Hindlimb muscle (tissue), 1 donor: ENCODE data around the gene ADIPOR1. TPM values are rescaled to one million over a fixed set of nuclear protein-coding genes. Genes with fewer than 3 reads are reported as not detected.
A peak's percentile ranks its signal among the peaks of the same experiment; 100 is the strongest.
"Not testable (repeated sequence)": the region's sequence is repeated elsewhere in the genome, so short reads cannot be mapped to it uniquely, and the experiment has no call there.

Source experiments
- DNase-seq: peaks from one replicate; pipeline ENCODE4 v3.0.0-alpha.2; 2013
- polyA plus RNA-seq: library from polyadenylated mRNA; unstranded; fragments of 120-200 nt; gene quantifications from one replicate; pipeline ENCODE4 v1.2.1, GENCODE V29; 2013; ENCODE audit not compliant: insufficient read length

ADIPOR1 gene, protein sequence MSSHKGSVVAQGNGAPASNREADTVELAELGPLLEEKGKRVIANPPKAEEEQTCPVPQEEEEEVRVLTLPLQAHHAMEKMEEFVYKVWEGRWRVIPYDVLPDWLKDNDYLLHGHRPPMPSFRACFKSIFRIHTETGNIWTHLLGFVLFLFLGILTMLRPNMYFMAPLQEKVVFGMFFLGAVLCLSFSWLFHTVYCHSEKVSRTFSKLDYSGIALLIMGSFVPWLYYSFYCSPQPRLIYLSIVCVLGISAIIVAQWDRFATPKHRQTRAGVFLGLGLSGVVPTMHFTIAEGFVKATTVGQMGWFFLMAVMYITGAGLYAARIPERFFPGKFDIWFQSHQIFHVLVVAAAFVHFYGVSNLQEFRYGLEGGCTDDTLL
- 62.7 TPM for polyA plus RNA-seq

- peak; percentile 92 for DNase-seq
Measured at GRCh38 chr1:202957733-202958543, at the start of gene ADIPOR1. TSS of gene ADIPOR1 (minus strand) at chr1:202958312. CDS start at chr1:202951070, 7,242 bp downstream.

DNA sequence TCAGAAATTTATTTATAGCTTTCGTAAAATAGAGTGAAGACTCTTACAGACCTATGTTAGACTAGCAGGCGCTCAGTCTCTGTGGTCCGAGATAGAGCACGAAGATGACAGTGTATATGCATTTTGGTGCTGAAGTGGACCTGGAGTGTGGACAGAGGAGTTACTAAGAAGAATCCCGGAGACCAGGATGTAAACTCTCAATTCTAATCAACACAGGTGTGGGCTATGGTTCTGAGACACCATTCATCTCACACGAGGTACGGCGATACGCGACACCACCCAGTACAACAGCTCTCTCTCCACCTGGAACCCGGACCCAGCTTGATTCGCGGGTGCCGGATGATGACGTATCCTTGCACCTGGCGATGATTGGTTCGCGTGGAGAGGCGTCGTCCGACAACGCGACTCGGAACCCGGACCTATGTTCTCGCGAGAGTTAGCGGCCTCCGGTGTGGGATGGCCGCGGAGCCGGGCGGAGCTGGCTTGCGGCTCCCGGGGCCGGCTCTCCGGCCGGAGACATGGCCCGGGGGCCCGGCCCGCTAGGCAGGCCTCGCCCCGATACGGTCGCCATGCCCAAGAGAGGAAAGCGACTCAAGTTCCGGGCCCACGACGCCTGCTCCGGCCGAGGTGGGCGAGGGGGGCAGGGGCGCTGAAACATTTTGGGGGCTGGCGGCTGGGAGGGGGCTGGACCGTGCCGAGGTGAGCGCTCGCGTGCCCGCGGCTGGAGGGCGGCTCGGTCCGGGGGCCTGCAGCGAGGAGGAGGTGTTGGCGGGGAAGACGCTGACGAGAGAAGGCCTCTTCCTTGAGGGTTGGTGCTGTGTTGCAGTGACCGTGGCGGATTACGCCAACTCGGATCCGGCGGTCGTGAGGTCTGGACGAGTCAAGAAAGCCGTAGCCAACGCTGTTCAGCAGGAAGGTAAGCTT, 49.1 kb upstream of the ADIPOR1 start, which contains the start of gene TMEM183A:
TSS of gene TMEM183A (plus strand) at position 427 of the 924 bp plus-strand sequence. CDS start at position 519, 92 bp downstream.
- DNase-seq = peak; percentile 98

DNA sequence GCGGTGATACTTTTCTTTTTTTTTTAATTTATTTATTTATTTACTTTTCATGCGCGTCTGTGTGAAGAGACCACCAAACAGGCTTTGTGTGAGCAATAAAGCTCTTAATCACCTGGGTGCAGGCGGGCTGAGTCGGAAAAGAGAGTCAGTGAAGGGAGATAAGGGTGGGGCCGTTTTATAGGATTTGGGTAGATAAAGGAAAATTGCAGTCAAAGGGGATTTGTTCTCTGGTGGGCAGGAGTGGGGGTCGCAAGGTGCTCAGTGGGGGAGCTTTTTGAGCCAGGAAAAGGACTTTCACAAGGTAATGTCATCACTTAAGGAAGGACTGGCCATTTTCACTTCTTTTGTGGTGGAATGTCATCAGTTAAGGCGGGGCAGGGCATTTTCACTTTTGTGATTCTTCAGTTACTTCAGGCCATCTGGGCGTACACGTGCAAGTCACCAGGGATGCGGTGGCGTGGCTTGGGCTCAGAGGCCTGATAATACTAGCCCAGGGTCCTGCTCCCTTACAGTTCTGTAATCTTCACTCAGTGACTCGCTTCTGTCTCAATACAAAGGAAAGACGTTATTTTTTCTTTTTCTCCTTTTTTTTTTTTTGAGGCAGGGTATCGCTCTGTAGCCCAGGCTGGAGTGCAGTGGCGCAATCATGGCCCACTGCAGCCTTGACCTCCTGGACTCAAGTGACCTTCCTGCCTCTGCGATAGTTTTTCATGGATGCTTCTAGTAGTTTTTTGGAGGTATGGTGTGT, 47.5 kb upstream of the ADIPOR1 start:
- DNase-seq = not testable (repeated sequence)

GRCh38 chr1:203002951-203003350, 44.8 kb upstream of the ADIPOR1 start:
- no peak for DNase-seq

GRCh38 chr1:203001986-203002385, 43.9 kb upstream of the ADIPOR1 start:
- DNase-seq = no peak

GRCh38 chr1:203000217-203000944, 42.3 kb upstream of the ADIPOR1 start:
- DNase-seq = no peak

DNA sequence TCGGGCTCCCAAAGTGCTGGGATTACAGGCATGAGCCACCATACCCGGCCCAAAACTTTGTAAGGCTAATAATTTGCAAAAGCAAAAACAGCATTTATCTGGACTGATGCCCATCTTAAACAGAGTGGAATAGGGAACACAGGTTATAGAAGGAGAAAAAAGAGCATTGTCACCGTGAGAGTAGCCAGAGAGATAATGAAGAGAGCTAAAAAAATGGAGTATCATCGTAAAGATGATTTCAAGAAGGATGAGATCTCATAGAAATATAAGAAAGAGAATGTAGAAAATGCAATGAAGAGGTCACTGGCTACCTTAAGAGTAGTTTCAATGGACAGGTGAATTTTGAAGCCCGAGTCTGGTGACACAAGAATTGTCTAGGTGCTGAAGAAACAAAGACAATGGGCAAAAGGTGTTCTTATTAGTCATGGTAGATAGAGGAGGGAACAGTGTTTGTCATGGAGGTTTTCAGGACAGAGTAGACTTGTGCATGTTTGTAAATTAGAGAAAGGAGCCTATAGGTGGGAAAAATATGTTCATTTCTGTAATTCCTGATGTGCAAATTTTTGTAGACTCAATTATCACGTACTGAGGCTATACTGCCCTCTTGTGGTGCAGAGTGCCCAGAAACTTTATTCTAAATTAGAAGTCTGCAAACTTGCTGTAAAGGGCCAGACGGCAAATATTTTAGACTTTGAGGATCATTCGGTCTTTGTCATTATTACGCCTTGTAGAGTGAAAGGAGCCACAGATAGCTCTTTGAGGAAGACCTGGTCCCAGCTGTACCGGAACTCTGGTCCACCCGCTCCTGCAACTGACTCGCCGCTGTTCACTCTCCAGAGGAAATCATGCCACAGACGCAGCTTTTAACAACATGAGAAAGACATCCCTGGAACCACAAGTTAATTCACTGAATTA, 41.0 kb upstream of the ADIPOR1 start:
- DNase-seq = peak; percentile 35

DNA sequence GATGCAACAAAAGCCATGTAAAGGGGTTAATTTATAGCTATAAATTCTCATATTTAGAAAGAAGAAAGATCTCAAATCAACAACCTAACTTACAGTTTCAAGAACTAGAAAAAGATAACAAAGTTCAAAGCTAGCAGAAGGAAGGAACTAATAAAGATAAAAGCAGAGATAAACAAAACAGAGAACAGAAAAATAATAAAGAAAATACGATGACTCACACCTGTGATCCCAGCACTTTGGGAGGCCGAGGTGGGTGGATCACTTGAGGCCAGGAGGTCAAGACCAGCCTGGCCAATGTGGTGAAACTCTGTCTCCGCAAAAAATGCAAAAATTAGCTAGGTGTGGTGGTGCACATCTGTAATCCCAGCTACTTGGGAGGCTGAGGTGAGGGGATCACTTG, 36.6 kb upstream of the ADIPOR1 start:
- no peak for DNase-seq

GRCh38 chr1:202991112-202991511, 33.0 kb upstream of the ADIPOR1 start:
- DNase-seq = no peak

GRCh38 chr1:202989879-202990278, 31.8 kb upstream of the ADIPOR1 start:
- no peak for DNase-seq

DNA sequence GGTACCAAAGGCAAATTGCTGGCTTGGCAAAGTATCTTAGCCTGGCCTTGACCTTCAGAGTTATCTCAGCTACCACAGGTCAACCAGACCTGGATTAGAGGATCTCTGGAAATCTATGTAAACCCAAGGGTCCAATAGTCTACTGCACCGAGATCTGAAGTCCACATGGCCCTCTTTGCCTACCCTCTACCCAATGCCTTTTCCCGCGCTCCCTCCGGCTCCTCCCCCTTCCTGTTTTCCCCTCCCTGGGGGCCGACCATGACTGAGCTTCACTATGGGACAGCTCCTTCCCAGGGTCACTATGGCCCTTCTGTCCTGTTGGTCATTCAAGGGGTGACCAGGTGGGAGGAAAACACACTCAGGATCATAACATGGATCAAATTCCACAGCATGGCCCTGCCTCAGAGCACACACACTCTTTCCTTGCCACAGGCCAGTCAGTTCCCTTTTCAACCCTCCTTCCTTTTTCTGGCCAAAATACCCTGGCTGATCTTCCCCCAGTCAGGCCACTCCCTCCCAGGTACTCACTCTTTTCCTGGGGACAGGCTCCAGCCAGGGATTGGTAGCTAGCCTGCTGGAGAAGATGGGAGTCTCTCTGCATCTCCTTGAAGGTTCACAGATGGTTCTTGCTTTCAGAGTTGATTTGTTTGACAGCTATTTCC, 29.9 kb upstream of the ADIPOR1 start:
- DNase-seq = no peak

GRCh38 chr1:202987255-202987654, 29.1 kb upstream of the ADIPOR1 start:
- DNase-seq = no peak

GRCh38 chr1:202986120-202986519, 28.0 kb upstream of the ADIPOR1 start:
- not testable (repeated sequence) for DNase-seq

DNA sequence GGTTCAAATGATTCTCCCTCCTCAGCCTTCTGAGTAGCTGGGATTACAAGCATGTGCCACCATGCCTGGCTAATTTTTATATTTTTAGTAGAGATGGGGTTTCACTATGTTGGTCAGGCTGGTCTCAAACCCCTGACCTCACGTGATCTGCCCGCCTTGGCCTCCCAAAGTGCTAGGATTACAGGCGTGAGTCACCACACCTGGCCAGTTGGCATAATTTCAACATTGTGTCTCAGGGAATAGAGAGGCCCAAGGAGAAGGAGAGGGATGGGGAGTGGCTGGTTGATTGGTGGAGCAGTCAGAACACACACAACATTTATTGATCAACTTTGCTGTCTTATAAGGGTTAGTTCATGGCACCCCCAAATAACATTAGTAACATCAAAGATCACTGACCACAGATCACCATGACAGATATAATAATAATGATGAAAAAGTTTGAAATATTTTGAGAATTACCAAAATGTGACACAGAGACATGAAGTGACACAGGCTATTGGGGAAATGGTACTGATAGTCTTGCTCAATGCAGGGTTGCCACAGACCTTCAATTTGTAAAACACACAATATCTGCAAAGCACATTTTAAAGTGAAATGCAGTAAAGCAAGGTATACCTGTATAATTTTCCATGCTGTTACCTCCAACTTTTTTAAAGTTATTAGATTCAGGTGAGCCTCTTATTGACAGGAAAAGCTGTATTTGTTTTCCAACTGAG, 24.8 kb upstream of the ADIPOR1 start:
- DNase-seq = no peak

DNA sequence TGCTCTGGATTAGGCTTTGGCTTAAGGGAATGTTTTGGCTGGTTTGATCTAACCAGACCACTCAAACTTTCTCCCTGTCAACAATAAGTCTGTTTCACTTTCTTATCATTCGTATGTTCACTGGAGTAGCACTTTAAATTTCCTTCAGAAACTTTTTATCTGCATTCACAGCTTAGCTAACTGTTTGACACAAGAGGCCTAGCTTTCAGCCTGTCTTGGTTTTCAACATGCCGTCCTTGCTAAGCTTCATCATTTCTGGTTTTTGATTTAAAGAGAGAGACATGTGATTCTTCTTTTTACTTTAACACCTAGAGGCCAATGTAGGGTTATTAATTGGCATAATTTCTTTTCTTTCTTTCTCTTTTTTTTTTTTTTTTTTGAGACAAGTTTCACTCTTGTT, 23.8 kb upstream of the ADIPOR1 start:
- no peak for DNase-seq

DNA sequence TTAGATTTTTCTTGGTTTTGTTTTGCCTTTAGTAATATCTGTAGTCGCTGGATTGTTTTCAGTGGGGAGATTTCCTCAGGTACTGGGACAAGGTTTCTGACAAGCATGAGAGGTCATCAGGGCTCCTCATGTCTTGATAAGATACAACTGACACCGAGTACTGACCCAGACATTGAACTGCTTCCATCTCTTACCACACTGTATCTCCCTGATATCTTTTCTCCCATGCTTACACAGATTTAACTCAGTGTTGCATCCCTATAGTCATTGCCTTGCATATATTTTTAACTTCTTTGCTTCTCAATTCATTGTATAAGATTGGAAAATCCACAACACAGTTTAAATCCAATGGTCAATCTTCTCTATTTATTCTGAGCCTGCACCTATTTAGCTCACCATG, 21.3 kb upstream of the ADIPOR1 start:
- DNase-seq = no peak

- no peak for DNase-seq
Measured at GRCh38 chr1:202976633-202977032, 18.5 kb upstream of the ADIPOR1 start.

DNA sequence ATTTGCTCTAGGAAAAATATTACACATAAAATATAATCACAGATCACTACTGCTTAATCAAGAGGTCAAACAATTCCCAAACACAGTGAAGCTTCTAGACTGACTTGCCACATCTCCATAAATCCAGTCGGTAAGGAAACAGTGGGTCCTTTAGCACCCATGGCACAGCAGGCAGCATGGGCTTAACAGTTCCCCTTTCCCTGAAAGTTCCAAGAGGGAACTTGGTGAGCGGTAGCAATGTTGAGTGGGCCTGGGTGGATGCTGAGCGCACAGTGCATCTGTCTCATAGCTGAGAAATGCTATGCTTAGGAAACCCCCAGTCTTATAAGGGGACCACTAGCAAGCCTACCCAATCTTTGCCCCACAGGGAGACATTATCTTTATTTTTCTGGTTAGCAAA, 16.7 kb upstream of the ADIPOR1 start:
- DNase-seq = no peak

DNA sequence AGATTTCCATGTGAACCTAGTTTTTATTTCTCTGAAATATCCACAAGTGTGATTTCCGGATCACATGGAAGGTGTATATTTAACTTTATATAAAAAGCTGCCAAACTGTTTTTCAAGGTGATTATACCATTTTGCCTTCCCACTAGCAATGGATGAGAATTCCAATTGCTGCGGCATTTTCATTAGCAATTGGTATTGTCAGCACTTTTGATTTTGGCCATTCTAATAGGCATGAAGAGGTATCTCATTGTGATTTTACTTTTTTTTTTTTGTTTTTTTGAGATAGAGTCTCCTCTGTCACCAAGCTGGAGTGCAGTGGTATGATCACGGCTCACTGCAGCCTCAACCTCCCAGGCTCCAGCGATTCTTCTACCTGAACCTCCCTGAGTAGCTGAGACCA, 13.9 kb upstream of the ADIPOR1 start:
- DNase-seq = no peak
